ENCODE data around the gene PXK. TPM values are rescaled to one million over a fixed set of nuclear protein-coding genes. Genes with fewer than 3 reads are reported as not detected.

PXK gene
- total RNA-seq, 2 donors from 2014 or later: 8.2 to 12.7 TPM

- H3K9me3 ChIP-seq: no peaks in the 10 kb centered on the region
- H3K36me3 ChIP-seq (replicated peaks in 1 of 2; ENCODE audit: insufficient read depth in 1 of 2, low read depth in 2 of 2): peaks cover 0 to 3% of the 10 kb centered on the region in 2 donors
- H3K4me3 ChIP-seq: no peak overlapping the region
- no peak overlapping the region for H3K27ac ChIP-seq
- H3K4me1 ChIP-seq: peaks cover 11% of the 10 kb centered on the region
- ATAC-seq: no peak
- no peak for TF ChIP-seq POLR2A (IDR thresholded peaks at IDR 0.05)
- TF ChIP-seq CTCF (IDR thresholded peaks at IDR 0.05): no peak
- DNase-seq: no peak
- H3K27me3 ChIP-seq: no peaks in the 10 kb centered on the region
- intact Hi-C loops (cut with DNase I): loop anchor here (5.0 kb wide), 1 partner anchor 94 kb away; no protein-coding TSS in a partner anchor
- WGBS, 2 donors: 73 to 74% methylated on average over 3 of the region's 3 CpGs
Observed at GRCh38 chr3:58323529-58324390, 8.9 kb upstream of the PXK start.

- H3K4me1 ChIP-seq: peaks cover 11% of the 10 kb centered on the region
- TF ChIP-seq POLR2A (IDR thresholded peaks at IDR 0.05) (no peak), CTCF (IDR thresholded peaks at IDR 0.05) (no peak)
- WGBS, 2 donors: 75 to 86% methylated on average over 7 of the region's 7 CpGs
- ATAC-seq: no peak
- H3K4me3 ChIP-seq: no peak overlapping the region
- intact Hi-C loops (cut with DNase I): loop anchor here (5.0 kb wide), 1 partner anchor 93 kb away; no protein-coding TSS in a partner anchor
- DNase-seq: no peak
- no peaks in the 10 kb centered on the region for H3K27me3 ChIP-seq
- H3K36me3 ChIP-seq (replicated peaks in 1 of 2; ENCODE audit: insufficient read depth in 1 of 2, low read depth in 2 of 2): no peaks in the 10 kb centered on the region
- no peaks in the 10 kb centered on the region for H3K9me3 ChIP-seq
- peak overlapping the region in 3 of 4 donors; percentile 31 to 72 (median 53) for H3K27ac ChIP-seq
Observed at GRCh38 chr3:58324391-58325390, 8.0 kb upstream of the PXK start.

GRCh38 chr3:58325525-58325992 lies 7.1 kb upstream of the PXK start:
- peak overlapping the region in 3 of 4 donors; percentile 31 to 72 (median 53) for H3K27ac ChIP-seq

More at GRCh38 chr3:58325525-58325992, 7.1 kb upstream of the PXK start:
- H3K4me1 ChIP-seq: peaks cover 11% of the 10 kb centered on the region
- intact Hi-C loops (cut with DNase I): no loop called here
- H3K4me3 ChIP-seq: no peak overlapping the region
- ATAC-seq (peak; percentile 68), DNase-seq (no peak)
- no peaks in the 10 kb centered on the region for H3K9me3 ChIP-seq
- TF ChIP-seq POLR2A (IDR thresholded peaks at IDR 0.05) (no peak), CTCF (IDR thresholded peaks at IDR 0.05) (no peak)
- 26 to 31% methylated on average over 2 of the region's 2 CpGs for WGBS, 2 donors
- H3K27me3 ChIP-seq: no peaks in the 10 kb centered on the region
- H3K36me3 ChIP-seq (replicated peaks in 1 of 2; ENCODE audit: insufficient read depth in 1 of 2, low read depth in 2 of 2): no peaks in the 10 kb centered on the region
